ENCODE measurements around the gene OXSR1.

Gene OXSR1

GRCh38 chr3:38204599-38205471 lies 39.5 kb downstream of the OXSR1 start:
- no peak overlapping the region for H3K4me3 ChIP-seq (ENCODE audit: low read length)
- TF ChIP-seq CTCF (conservative IDR thresholded peaks at IDR 0.05; ENCODE audit: low read length), result no peak
- DNase-seq (ENCODE audit: low read depth), result no peak

- TF ChIP-seq CTCF (conservative IDR thresholded peaks at IDR 0.05; ENCODE audit: low read length), result no peak
- H3K4me3 ChIP-seq (ENCODE audit: low read length), result no peak overlapping the region
- no peak for DNase-seq (ENCODE audit: low read depth)
Measured at GRCh38 chr3:38205472-38205805, 40.1 kb downstream of the OXSR1 start.

GRCh38 chr3:38207254-38208003 lies 42.1 kb downstream of the OXSR1 start:
- DNase-seq (ENCODE audit: low read depth), result no peak
- no peak for TF ChIP-seq CTCF (conservative IDR thresholded peaks at IDR 0.05; ENCODE audit: low read length)
- no peak overlapping the region for H3K4me3 ChIP-seq (ENCODE audit: low read length)

GRCh38 chr3:38210141-38210757 lies 44.9 kb downstream of the OXSR1 start:
- no peak for TF ChIP-seq CTCF (conservative IDR thresholded peaks at IDR 0.05; ENCODE audit: low read length)
- no peak overlapping the region for H3K4me3 ChIP-seq (ENCODE audit: low read length)
- DNase-seq (ENCODE audit: low read depth), result no peak

- TF ChIP-seq CTCF (conservative IDR thresholded peaks at IDR 0.05; ENCODE audit: low read length), result no peak
- no peak overlapping the region for H3K4me3 ChIP-seq (ENCODE audit: low read length)
- DNase-seq (ENCODE audit: low read depth), result no peak
Measured at GRCh38 chr3:38212141-38212540, 46.8 kb downstream of the OXSR1 start.

- no peak overlapping the region for H3K4me3 ChIP-seq (ENCODE audit: low read length)
- no peak for TF ChIP-seq CTCF (conservative IDR thresholded peaks at IDR 0.05; ENCODE audit: low read length)
- DNase-seq (ENCODE audit: low read depth), result no peak
Measured at GRCh38 chr3:38214560-38214959, 49.2 kb downstream of the OXSR1 start.
